ENCODE results near the gene AMPD2. TPM values are rescaled to one million over a fixed set of nuclear protein-coding genes. Genes with fewer than 3 reads are reported as not detected.

AMPD2 gene
- total RNA-seq, 2 donors from 2014 or later, result 28.0 to 60.3 TPM

DNA sequence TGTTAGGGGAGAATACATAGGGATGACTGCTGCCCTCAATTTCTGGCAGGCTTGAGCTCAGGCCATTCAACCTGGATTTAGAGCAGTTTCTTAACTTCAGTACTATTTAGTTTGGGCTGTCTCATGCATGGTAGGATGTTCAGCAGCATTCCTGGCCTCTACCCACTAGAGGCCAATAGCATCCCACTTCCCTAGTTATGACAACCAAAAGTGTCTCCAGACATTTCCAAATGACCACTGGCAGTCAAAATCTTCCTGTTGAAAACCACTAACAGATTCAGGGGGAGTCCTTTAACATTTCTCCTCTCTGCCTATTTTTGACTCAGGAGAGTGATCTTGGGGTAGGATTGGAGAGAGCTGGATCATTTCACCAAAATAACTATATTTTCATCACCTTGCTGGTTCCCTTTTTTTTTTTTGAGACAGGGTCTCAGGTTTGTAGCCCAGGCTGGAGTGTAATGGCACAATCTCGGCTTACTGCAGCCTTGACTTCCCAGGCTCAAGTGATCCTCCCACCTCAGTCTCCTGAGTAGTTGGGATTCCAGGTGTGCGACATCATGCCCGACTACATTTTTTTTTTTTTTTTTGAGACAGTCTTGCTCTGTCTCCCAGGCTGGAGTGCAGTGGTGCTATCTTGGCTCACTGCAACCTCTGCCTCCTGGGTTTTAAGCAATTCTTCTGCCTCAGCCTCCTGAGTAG is 8.9 kb upstream of the AMPD2 start:
- Histone ChIP-seq H3K27ac (no peak overlapping the region), H3K9me3 (no peaks in the 10 kb centered on the region), H3K27me3 (no peaks in the 10 kb centered on the region), H3K4me3 (no peak overlapping the region), H3K36me3 (no peaks in the 10 kb centered on the region), H3K9ac (ENCODE audit: low read depth in 2 of 2, low read length in 2 of 2) (no peak overlapping the region), H3K4me1 (no peaks in the 10 kb centered on the region)
- TF ChIP-seq, protein P1, sequence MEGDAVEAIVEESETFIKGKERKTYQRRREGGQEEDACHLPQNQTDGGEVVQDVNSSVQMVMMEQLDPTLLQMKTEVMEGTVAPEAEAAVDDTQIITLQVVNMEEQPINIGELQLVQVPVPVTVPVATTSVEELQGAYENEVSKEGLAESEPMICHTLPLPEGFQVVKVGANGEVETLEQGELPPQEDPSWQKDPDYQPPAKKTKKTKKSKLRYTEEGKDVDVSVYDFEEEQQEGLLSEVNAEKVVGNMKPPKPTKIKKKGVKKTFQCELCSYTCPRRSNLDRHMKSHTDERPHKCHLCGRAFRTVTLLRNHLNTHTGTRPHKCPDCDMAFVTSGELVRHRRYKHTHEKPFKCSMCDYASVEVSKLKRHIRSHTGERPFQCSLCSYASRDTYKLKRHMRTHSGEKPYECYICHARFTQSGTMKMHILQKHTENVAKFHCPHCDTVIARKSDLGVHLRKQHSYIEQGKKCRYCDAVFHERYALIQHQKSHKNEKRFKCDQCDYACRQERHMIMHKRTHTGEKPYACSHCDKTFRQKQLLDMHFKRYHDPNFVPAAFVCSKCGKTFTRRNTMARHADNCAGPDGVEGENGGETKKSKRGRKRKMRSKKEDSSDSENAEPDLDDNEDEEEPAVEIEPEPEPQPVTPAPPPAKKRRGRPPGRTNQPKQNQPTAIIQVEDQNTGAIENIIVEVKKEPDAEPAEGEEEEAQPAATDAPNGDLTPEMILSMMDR (IDR thresholded peaks at IDR 0.05), result no peak
- no peak for DNase-seq
- intact Hi-C loops (cut with DNase I), result no loop called here

DNA sequence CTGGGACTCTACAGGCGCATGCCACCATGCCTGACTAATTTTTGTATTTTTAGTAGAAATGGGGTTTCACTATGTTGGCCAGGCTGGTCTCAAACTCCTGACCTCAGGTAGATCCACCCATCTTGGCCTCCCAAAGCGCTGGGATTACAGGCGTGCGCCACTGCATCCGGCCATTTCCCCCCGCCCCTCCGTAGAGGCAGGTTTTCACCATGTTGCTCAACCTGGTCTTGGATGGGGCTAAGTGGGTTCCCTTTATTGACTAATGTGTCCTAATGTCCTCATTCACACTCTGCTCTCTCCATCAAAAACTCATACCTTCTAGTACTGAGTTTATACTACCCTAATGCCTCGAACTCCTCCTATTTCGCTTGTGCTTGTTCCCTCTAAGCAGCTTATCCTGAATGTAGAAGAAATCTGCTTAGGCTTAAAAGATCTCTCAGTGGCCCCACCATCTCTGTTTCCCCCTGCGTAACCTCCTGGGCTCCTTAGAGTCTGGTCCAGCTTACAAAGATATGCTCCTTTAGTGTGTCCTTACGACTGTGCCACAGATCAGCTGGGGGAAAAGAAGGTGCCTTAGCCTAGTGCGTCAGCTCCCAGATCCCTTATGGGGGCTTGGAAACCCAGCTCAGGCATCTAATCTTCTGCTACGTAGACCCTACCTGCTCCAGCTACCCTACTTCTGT is 8.2 kb upstream of the AMPD2 start:
- DNase-seq, result no peak
- Histone ChIP-seq H3K27ac (no peak overlapping the region), H3K9me3 (no peaks in the 10 kb centered on the region), H3K27me3 (no peaks in the 10 kb centered on the region), H3K9ac (ENCODE audit: low read depth in 2 of 2, low read length in 2 of 2) (no peak overlapping the region), H3K4me3 (no peak overlapping the region), H3K4me1 (no peaks in the 10 kb centered on the region), H3K36me3 (no peaks in the 10 kb centered on the region)
- intact Hi-C loops (cut with DNase I), result no loop called here
- TF ChIP-seq, protein P1 (IDR thresholded peaks at IDR 0.05), result no peak

DNA sequence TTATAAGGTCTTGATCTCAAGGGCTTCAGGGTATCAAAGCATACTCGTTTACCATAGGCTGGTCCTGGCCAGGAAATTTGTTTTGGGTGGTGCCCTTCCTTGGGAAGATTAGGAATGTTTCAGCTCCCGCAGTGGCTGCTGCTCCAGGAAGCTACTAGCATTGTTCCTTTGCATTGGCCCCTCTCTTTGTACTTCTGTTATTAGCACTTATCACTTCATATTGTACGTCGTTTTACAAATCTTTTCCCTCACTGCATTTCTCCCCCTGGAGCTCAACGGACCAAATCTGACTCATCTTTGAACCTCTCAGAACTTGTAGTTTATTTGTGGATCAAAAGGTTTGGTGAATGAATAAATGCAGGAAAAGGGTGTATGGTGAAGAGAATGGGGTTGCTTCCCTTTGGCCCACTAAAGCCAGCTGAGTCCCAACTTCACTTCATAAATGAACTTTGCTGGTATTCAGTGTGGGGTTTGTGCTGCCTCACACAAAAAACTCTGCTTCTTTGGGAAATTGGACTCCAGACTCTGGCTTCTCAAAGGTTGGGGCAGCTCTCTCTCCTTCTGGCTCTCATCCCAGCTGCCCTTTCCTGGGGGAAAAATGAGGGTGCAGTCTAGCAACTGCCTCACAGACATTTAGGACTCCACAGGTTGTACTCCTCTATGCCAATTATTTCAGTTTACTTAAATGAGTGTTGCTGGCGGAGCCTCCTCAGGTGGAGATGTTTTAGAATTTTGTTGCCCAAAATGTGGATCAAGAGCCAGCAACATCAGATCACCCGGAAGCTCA is 6.1 kb upstream of the AMPD2 start:
- TF ChIP-seq, protein P1 (IDR thresholded peaks at IDR 0.05), result no peak
- intact Hi-C loops (cut with DNase I), result no loop called here
- H3K9ac ChIP-seq (ENCODE audit: low read depth in 2 of 2, low read length in 2 of 2), result no peak overlapping the region
- H3K4me3 ChIP-seq, result no peak overlapping the region
- H3K36me3 ChIP-seq, result no peaks in the 10 kb centered on the region
- peaks cover 3% of the 10 kb centered on the region for H3K4me1 ChIP-seq
- no peaks in the 10 kb centered on the region for H3K9me3 ChIP-seq
- no peak for DNase-seq
- no peaks in the 10 kb centered on the region for H3K27me3 ChIP-seq
- H3K27ac ChIP-seq, result no peak overlapping the region

DNA sequence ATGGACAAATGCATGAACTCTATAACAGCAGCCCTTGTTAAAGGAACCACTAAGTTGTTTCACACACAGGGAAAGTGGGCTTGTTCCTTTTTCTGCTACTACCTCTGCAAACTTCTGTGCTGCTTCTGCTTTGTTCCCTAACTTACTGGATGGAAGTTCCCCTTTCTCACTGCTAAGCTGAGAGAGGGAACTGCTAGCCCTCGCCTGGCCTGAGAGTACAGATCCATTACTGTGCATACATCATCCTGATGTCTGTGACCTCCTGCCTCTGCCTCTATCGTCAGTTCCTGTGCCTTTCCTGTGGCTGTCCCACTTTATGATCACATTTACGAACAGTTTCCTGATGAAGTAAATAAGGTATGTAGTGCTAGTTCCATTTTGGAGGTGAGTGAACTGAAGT is 3.8 kb upstream of the AMPD2 start:
- Histone ChIP-seq H3K9me3 (no peaks in the 10 kb centered on the region), H3K36me3 (no peaks in the 10 kb centered on the region), H3K27ac (no peak overlapping the region), H3K9ac (ENCODE audit: low read depth in 2 of 2, low read length in 2 of 2) (no peak overlapping the region), H3K4me3 (no peak overlapping the region), H3K27me3 (no peaks in the 10 kb centered on the region), H3K4me1 (peaks cover 10% of the 10 kb centered on the region)
- DNase-seq, result peak; percentile 23
- TF ChIP-seq, protein P1 (IDR thresholded peaks at IDR 0.05), result no peak
- intact Hi-C loops (cut with DNase I), result no loop called here

DNA sequence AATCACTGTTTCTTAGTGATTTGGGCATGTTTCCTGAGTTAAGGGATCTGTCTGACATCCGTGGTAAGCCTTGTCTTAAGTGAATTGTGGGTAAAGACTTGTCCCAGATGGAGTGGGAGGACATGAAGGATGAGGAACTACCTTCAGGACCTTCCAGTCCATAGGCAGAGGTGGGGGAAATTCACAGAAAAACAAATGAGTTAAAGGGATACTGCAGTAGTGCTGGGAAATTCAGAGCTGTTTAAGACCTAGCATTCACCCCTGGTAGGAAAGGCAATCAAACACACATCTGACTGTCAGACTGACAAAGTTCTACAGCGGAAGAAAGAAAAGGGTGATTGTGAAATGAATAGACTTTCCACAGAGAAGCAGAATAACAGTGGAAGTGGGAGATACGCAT is 3.2 kb upstream of the AMPD2 start:
- intact Hi-C loops (cut with DNase I), result no loop called here
- H3K9me3 ChIP-seq, result no peaks in the 10 kb centered on the region
- H3K36me3 ChIP-seq, result no peaks in the 10 kb centered on the region
- peaks cover 12% of the 10 kb centered on the region for H3K4me1 ChIP-seq
- H3K27me3 ChIP-seq, result no peaks in the 10 kb centered on the region
- H3K9ac ChIP-seq (ENCODE audit: low read depth in 2 of 2, low read length in 2 of 2), result no peak overlapping the region
- TF ChIP-seq, protein P1 (IDR thresholded peaks at IDR 0.05), result no peak
- H3K4me3 ChIP-seq, result no peak overlapping the region
- no peak overlapping the region for H3K27ac ChIP-seq
- DNase-seq, result no peak

All from colonic mucosa (tissue), 4 donors.